Peyer's patch (tissue), 4 donors: Measurements from ENCODE around the gene CLN3.

ENCODE experiments used
- POLR2A ChIP-seq, 2 donors: fragments of 450-650 bp; IDR thresholded peaks; one replicate each; pipeline ENCODE4 v1.5.1; 2017; ENCODE audit warnings: antibody characterized with exemption in 2 of 2, mild to moderate bottlenecking in 2 of 2, moderate library complexity in 2 of 2
- TF ChIP-seq, protein P1 (sequence below), 6 experiments: fragments of 450-650 bp in 4 of 6; fragments of 200-600 bp in 2 of 6; sonication (generic) in 1 of 6; IDR thresholded peaks; one replicate each; pipeline ENCODE4 v1.5.1; 2017 to 2019; ENCODE audit warnings: antibody characterized with exemption in 6 of 6, mild to moderate bottlenecking in 3 of 6, moderate library complexity in 1 of 6

DNA sequence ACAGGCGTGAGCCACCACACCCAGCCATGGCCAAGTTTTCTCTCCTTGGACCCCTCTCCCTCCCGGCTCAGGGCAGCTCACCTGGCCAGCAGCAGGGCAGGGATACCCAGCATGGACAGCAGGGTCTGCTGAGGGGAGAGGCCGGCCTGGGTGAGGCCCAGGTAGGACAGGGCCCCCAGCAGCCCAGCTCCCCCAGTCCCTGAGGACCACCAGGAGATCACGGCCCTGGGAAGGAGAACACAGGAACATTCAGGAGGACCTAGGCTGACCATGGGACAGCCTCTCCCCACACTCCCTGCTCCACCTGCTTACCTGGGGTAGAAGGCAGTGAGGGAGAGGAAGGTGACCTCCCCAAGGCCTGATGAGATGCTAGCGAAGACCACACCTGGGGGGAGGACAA, 5.6 kb downstream of the CLN3 start:
- TF ChIP-seq, protein P1, sequence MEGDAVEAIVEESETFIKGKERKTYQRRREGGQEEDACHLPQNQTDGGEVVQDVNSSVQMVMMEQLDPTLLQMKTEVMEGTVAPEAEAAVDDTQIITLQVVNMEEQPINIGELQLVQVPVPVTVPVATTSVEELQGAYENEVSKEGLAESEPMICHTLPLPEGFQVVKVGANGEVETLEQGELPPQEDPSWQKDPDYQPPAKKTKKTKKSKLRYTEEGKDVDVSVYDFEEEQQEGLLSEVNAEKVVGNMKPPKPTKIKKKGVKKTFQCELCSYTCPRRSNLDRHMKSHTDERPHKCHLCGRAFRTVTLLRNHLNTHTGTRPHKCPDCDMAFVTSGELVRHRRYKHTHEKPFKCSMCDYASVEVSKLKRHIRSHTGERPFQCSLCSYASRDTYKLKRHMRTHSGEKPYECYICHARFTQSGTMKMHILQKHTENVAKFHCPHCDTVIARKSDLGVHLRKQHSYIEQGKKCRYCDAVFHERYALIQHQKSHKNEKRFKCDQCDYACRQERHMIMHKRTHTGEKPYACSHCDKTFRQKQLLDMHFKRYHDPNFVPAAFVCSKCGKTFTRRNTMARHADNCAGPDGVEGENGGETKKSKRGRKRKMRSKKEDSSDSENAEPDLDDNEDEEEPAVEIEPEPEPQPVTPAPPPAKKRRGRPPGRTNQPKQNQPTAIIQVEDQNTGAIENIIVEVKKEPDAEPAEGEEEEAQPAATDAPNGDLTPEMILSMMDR (IDR thresholded peaks at IDR 0.05) = no peak
- TF ChIP-seq POLR2A (IDR thresholded peaks at IDR 0.05) = no peak
